Kidney (tissue), 14 donors: Measurements from ENCODE around the gene RESP18. TPM values are rescaled to one million over a fixed set of nuclear protein-coding genes. Genes with fewer than 3 reads are reported as not detected.

ENCODE experiments used
- DNase-seq, 5 donors: peaks; one replicate each; pipeline ENCODE4 v3.0.0-alpha.2; 2013 to 2020
- FAIRE-seq: peaks from 2 replicates; lab custom pipeline; 2012; peaks lifted over from hg19 to GRCh38; lab: Jason Lieb, UNC
- H3K27ac ChIP-seq, 2 donors: one replicate each; pipeline ENCODE4 v1.7.0; 2013; ENCODE audit warnings: low read depth in 2 of 2, low read length in 2 of 2, inconsistent platforms in 1 of 2
- H3K27me3 ChIP-seq: one replicate; pipeline ENCODE4 v1.7.1; 2013; ENCODE audit warnings: low read length, inconsistent platforms; ENCODE audit not compliant: control insufficient read depth, insufficient read depth
- H3K36me3 ChIP-seq, 3 donors: one replicate each; pipeline versions ENCODE4 v1.7.0 to v1.7.1; 2013; ENCODE audit warnings: low read length in 3 of 3, control low read depth in 1 of 3, inconsistent platforms in 1 of 3; ENCODE audit not compliant: insufficient read depth in 3 of 3, control insufficient read depth in 2 of 3
- H3K4me1 ChIP-seq, 3 donors: one replicate each; pipeline versions ENCODE4 v1.7.0 to v1.7.1; 2013; ENCODE audit warnings: low read length in 3 of 3, inconsistent platforms in 1 of 3, low read depth in 1 of 3; ENCODE audit not compliant: control insufficient read depth in 2 of 3, insufficient read depth in 2 of 3
- H3K4me3 ChIP-seq, 3 donors: one replicate each; pipeline versions ENCODE4 v1.7.0 to v1.8.1; 2013; ENCODE audit warnings: low read length in 3 of 3, control low read depth in 1 of 3, inconsistent platforms in 1 of 3
- H3K9ac ChIP-seq, 3 donors: one replicate each; pipeline versions ENCODE4 v1.7.0 to v1.7.1; 2013; ENCODE audit warnings: low read length in 3 of 3, control low read depth in 1 of 3, inconsistent platforms in 1 of 3
- H3K9me3 ChIP-seq, 3 donors: one replicate each; pipeline versions ENCODE4 v1.7.0 to v1.7.1; 2013; ENCODE audit warnings: low read length in 3 of 3, control low read depth in 1 of 3, inconsistent platforms in 1 of 3; ENCODE audit not compliant: control insufficient read depth in 2 of 3, insufficient read depth in 1 of 3
- CTCF ChIP-seq: IDR thresholded peaks from 3 replicates; pipeline ENCODE4 v1.5.1; 2012; ENCODE audit warnings: mild to moderate bottlenecking, moderate library complexity, borderline replicate concordance; ENCODE audit not compliant: insufficient read depth; ENCODE audit errors: extremely low read depth
- intact Hi-C: fragments of 100-400 bp; cut with DNase I; formaldehyde crosslinking; loops from one replicate; pipeline ENCODE4 v1.11.1; 2022
- polyA plus RNA-seq: library from polyadenylated mRNA; stranded (reverse); fragments of 350-450 nt; fragmentation: Illumina TruSeq; extraction: RNeasy Lipid Tissue Mini Kit (QIAGEN cat#74804); gene quantifications from one replicate; pipeline ENCODE4 v1.2.3, GENCODE V29; 2014; ENCODE audit warnings: low read depth, low replicate concordance; ENCODE audit not compliant: insufficient read depth
- total RNA-seq: library from RNA; stranded (reverse); fragmentation: NEBNext Ultra II Directional; extraction: Animal tissue kit (Norgen Biotek cat#: 25700); gene quantifications from one replicate; pipeline ENCODE4 v1.2.1, GENCODE V29; 2021
- donor health status: control.
- donor health status: control.
- donor health status: control.
- donor health status: control.
- donor health status: control.
- donor health status: DM: yes; HTN: yes; CAD: no.
- donor health status: Normal renal cell carcinoma (clear cell type).

The RESP18 gene
- total and polyA plus RNA-seq, 2 donors from 2014 or later, result not detected

GRCh38 chr2:219298759-219299371 is 33.7 kb downstream of the RESP18 start:
- TF ChIP-seq CTCF, result peak; percentile 99
- Histone ChIP-seq H3K27ac (no peak overlapping the region), H3K4me1 (peaks cover 0 to 6% (median 3%) of the 10 kb centered on the region in 3 donors), H3K9me3 (no peaks in the 10 kb centered on the region), H3K27me3 (no peaks in the 10 kb centered on the region), H3K9ac (peak overlapping the region in 1 of 3 donors; percentile 29), H3K4me3 (peak overlapping the region in 1 of 3 donors; percentile 44), H3K36me3 (no peaks in the 10 kb centered on the region)
- FAIRE-seq (no peak), DNase-seq (peak; percentile 87 to 93 (median 91))
- intact Hi-C loops, result no loop called here

- H3K4me1 ChIP-seq, result peaks cover 0 to 6% (median 3%) of the 10 kb centered on the region in 3 donors
- no peak overlapping the region for H3K9ac ChIP-seq
- H3K36me3 ChIP-seq, result no peaks in the 10 kb centered on the region
- intact Hi-C loops, result no loop called here
- TF ChIP-seq CTCF, result no peak
- DNase-seq, result peak in 1 of 5 donors; percentile 39
- FAIRE-seq, result no peak
- H3K4me3 ChIP-seq, result no peak overlapping the region
- H3K27ac ChIP-seq, result no peak overlapping the region
- H3K27me3 ChIP-seq, result no peaks in the 10 kb centered on the region
- no peaks in the 10 kb centered on the region for H3K9me3 ChIP-seq
These were observed 34.6 kb downstream of the RESP18 start for GRCh38 chr2:219297766-219298456.

- FAIRE-seq, result no peak
These were observed 35.7 kb downstream of the RESP18 start for GRCh38 chr2:219296631-219297391.

More at GRCh38 chr2:219296631-219297391, 35.7 kb downstream of the RESP18 start:
- Histone ChIP-seq H3K36me3 (no peaks in the 10 kb centered on the region), H3K9me3 (no peaks in the 10 kb centered on the region), H3K4me1 (peaks cover 0 to 6% (median 3%) of the 10 kb centered on the region in 3 donors), H3K27me3 (no peaks in the 10 kb centered on the region), H3K27ac (no peak overlapping the region), H3K4me3 (no peak overlapping the region), H3K9ac (no peak overlapping the region)
- TF ChIP-seq CTCF, result no peak
- intact Hi-C loops, result no loop called here
- peak in 2 of 5 donors; percentile 27 to 47 for DNase-seq
